Measurements from ENCODE around the gene NPLOC4. TPM values are rescaled to one million over a fixed set of nuclear protein-coding genes. Genes with fewer than 3 reads are reported as not detected.
A peak's percentile ranks its signal among the peaks of the same experiment; 100 is the strongest.

NPLOC4 gene
- total RNA-seq, 2 donors from 2014 or later = 43.8 to 63.0 TPM

DNA sequence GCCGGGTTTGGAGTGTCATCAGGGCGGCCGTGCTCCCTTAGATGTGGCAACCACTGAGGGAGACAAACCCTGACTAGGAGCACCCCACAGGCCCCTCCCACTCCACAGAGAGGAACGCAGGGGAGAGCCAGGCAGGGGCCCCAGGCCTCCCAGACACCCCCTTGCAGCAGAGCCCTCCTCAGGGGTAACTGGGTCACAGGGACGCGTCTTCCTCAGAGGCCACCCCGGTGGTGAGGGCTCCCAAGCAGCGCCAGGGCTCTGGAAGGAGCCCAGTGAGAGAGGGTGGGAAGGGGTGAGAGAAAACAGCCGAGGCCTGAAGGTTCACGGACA, 97.4 kb downstream of the NPLOC4 start:
- intact Hi-C loops (cut with DNase I) = no loop called here
- 92 to 94% methylated on average over 6 to 10 of the region's 10 CpGs for WGBS, 2 donors
- TF ChIP-seq CTCF (IDR thresholded peaks at IDR 0.05) (no peak), POLR2A (IDR thresholded peaks at IDR 0.05) (no peak)
- Histone ChIP-seq H3K9me3 (no peaks in the 10 kb centered on the region), H3K27me3 (no peaks in the 10 kb centered on the region), H3K4me3 (no peak overlapping the region), H3K4me1 (peaks cover 40% of the 10 kb centered on the region), H3K36me3 (replicated peaks in 1 of 2; ENCODE audit: insufficient read depth in 1 of 2, low read depth in 2 of 2) (peaks cover 0 to 6% of the 10 kb centered on the region in 2 donors), H3K27ac (no peak overlapping the region)
- peak in 2 of 4 donors; percentile 7 to 10 for DNase-seq
- ATAC-seq = no peak

DNA sequence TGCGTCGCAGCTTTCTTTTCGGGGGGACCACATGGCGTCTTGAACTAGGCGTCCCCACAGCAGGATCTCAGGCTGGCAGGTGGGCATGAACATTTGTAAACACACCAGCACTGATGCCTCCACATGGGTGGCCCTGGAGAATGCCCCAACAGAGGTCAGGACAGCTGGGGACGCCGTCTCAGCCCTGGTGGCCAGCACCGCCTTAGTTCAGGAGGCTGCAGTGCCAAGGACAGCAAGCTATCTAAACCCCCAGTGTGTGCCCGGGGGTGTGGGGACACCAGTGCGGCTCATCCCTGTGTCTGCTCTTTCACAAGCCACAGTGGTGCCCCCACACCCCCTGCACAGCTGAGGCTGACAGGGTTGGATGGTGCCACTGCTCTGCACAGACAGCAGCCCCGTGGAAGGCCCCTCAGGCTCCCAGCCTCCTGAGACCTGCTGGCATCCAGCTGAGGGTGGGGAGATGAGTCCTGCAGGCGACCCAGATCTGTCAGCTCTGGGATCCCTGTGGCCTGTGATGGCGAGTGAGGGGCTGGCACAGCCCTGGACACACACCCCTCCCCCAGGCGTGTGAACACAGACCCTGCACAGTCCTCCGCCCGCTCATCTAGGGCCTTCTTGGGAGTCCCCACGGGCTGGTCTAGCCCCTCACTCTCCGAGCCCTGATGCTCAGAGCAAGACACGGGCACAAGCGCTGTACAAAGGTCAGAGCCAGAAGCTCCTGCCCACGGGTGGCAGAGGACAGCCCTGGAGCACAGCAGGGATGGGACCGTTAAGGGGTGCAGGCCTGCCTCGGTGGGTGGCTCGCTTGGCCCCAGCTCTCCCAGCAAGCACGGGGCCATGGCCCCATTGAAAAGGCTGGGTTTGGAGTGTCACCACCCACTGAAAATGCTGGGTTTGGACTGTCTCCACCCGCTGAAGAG, 98.0 kb downstream of the NPLOC4 start:
- Histone ChIP-seq H3K27me3 (no peaks in the 10 kb centered on the region), H3K4me1 (peaks cover 46% of the 10 kb centered on the region), H3K36me3 (replicated peaks in 1 of 2; ENCODE audit: insufficient read depth in 1 of 2, low read depth in 2 of 2) (peaks cover 0 to 6% of the 10 kb centered on the region in 2 donors), H3K27ac (peak overlapping the region in 2 of 4 donors; percentile 90 to 91), H3K9me3 (no peaks in the 10 kb centered on the region), H3K4me3 (no peak overlapping the region)
- TF ChIP-seq POLR2A (IDR thresholded peaks at IDR 0.05) (no peak), CTCF (IDR thresholded peaks at IDR 0.05) (no peak)
- DNase-seq = peak in 2 of 4 donors; percentile 11 to 13
- intact Hi-C loops (cut with DNase I) = no loop called here
- no peak for ATAC-seq
- 81 to 93% methylated on average over 3 to 21 of the region's 26 CpGs for WGBS, 2 donors

DNA sequence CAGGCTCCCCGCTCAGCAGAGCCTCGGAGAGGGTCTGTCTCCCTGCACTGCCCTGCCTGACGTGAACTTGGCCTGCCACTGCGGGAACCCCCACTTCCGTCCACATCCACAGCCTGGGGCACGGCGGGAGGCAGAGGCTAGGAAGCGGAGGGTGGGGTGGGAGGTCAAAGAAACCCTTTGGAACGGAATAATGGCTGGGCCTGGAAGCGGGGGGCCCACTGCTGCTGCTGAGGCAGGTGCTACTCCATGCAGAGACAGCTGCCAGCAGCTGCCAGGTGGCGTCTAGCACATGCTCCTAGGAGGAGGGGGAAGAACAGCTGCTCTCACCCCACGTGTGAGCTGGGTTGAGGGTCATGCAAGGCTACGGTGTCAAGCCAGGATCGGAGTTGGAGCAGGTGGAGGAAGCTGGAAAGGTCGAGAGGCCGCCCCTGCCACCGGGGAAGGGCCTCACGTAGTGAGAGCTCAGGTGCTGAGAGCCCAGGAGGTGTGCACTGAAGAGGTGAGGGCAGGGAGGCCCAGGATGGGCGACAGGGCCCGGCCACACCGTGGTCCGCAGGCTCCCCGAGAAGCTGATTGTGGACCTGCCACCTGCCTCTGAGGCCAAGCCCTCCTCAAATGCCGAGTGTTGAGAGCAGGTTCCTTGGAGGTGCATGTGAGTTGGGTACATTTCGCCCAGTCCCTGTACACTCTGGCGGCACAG, 98.9 kb downstream of the NPLOC4 start:
- H3K27me3 ChIP-seq = no peaks in the 10 kb centered on the region
- DNase-seq = peak; percentile 82 to 91 (median 90)
- peaks cover 47% of the 10 kb centered on the region for H3K4me1 ChIP-seq
- ATAC-seq = peak; percentile 56
- WGBS, 2 donors = 30 to 37% methylated on average over 2 to 26 of the region's 26 CpGs
- no peaks in the 10 kb centered on the region for H3K9me3 ChIP-seq
- H3K36me3 ChIP-seq (replicated peaks in 1 of 2; ENCODE audit: insufficient read depth in 1 of 2, low read depth in 2 of 2) = peaks cover 0 to 6% of the 10 kb centered on the region in 2 donors
- H3K27ac ChIP-seq = peak overlapping the region; percentile 75 to 91 (median 90)
- no peak overlapping the region for H3K4me3 ChIP-seq
- peak in 1 of 7 experiments; percentile 4 for TF ChIP-seq CTCF (IDR thresholded peaks at IDR 0.05)
- peak in 1 of 3 donors; percentile 20 for TF ChIP-seq POLR2A (IDR thresholded peaks at IDR 0.05)
- intact Hi-C loops (cut with DNase I) = no loop called here

DNA sequence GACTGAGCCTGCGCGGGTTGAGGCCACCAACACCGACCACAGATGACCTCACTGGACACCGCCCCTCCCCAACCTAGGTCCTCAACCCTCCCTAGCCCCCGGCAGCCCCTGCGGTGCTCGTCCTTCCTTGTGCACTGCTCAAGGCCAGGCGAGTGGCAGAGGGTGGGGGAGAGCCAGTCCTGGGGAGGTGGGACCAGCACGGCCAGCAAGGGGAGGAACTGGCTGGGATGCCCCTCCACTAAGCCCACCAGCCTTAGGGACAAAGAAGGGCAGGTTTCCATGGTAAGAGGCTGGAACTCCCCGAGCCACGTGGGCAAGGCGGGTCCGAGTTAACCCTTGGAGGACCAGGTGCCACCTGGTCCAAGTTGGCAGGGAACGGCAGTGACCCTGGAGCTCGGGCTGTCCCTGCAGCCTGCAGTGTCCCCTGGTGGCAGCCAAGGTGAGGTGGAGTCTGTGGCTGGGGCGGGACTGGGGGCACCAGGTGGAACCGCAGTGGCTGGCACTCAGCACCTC, 99.5 kb downstream of the NPLOC4 start:
- H3K27me3 ChIP-seq = no peaks in the 10 kb centered on the region
- H3K4me3 ChIP-seq = no peak overlapping the region
- DNase-seq = peak; percentile 84 to 85 (median 85)
- peak; percentile 70 for ATAC-seq
- intact Hi-C loops (cut with DNase I) = no loop called here
- TF ChIP-seq POLR2A (IDR thresholded peaks at IDR 0.05) = peak in 2 of 3 donors; percentile 45 to 54
- TF ChIP-seq CTCF (IDR thresholded peaks at IDR 0.05) = peak; percentile 71 to 99 (median 93)
- H3K36me3 ChIP-seq (replicated peaks in 1 of 2; ENCODE audit: insufficient read depth in 1 of 2, low read depth in 2 of 2) = peaks cover 0 to 6% of the 10 kb centered on the region in 2 donors
- H3K27ac ChIP-seq = peak overlapping the region; percentile 75 to 91 (median 90)
- 4 to 6% methylated on average over 7 to 17 of the region's 17 CpGs for WGBS, 2 donors
- H3K4me1 ChIP-seq = peaks cover 47% of the 10 kb centered on the region
- H3K9me3 ChIP-seq = no peaks in the 10 kb centered on the region

Data from body of pancreas (tissue), 4 donors.